Measurements from ENCODE around the gene KLF7. TPM values are rescaled to one million over a fixed set of nuclear protein-coding genes. Genes with fewer than 3 reads are reported as not detected.

KLF7 gene
- total RNA-seq, 1 donor from 2014 or later, result 30.6 TPM

DNA sequence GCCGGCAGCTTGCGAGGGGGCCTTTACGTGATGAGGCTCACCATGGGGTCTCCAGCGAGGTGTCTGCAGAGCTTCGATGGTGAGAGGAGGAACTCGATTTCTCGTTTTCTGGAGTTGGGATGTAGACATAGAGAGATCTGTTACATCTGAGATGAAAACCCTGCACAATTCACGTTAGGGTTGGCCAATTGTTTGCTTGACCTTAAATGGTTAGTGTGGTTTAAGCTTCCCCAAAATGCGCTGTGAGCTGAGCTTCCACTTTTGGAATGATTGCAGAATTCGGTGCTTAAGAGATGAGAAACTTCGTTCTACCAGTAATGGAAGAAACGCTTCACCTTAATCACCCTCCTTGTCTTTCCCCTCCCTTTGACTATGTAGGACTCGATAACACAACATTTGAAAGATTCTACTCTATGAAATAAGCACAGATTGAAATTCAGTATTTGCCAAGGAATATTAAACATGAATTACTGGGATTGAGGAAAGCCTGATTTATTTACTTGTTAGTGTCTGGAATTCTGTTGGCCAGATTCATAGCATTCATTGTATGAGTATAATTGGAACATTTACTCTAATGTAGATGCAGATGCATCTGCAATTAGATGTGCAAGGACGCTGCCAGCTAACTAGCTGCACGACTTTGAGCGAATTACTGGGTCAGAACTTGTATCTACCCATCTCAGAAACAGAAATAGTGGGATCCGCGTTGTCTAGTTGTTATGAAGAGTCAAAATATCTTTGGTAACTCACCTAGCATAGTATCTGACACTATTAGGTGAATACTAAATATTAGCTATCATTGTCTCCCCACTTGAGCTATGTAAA, 1.6 kb upstream of the KLF7 start:
- DNase-seq (ENCODE audit: extremely low read depth, low read depth, low spot score), result no peak

DNA sequence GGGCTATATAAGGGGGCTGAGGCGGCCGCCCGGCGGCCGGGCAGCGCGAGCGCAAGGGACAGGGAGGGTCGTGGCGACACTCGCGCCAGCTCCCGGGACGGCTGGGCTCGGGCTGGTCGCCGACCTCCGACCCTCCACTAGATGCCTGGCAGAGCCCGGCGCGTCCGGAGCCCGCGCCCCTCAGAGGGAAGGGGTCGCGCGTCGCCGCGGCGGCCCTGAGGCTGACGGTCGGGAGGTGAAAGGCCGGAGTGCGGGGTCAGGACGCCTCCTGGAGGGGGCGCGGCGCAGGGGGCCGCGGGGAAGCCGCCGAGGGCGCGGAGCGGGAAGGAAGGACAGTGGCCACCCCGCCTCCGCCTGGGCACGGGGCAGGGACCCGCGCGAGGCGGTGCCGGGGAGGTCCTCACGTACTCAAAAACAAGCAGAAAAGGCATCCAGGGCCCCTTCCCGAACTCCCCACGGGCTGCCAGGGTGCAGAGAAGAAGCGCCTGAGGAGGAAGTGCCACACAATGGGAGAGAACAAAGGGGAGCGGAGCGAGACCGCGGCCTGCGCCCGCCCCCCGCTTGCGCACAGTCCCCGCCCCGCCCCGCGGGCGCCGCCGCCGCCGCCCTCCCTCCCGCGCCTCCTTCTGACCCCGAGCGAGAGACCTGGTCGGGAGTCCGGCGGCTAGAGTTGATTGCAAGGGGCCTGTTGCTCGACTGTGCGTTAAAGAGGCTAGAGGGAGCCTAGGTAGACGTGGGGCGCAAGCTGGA, 776 bp upstream of the KLF7 start:
- DNase-seq (ENCODE audit: extremely low read depth, low read depth, low spot score), result no peak

DNA sequence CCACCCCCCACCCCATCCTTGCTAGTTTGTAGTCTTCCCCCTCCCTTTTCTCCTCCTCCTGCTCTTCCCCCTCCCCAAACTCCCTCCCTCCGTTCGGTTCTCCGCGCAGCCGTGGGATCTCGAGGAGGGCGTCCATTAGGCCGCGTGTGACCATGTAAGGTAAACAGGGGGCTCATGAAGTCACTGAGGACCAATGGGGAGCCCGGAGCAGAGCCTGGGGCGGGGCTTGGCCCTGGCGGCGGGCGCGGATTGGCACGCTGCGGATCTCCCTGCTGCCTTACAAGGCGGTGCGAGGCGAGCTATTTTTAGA, 246 bp upstream of the KLF7 start:
- DNase-seq (ENCODE audit: extremely low read depth, low read depth, low spot score), result peak; percentile 94

DNA sequence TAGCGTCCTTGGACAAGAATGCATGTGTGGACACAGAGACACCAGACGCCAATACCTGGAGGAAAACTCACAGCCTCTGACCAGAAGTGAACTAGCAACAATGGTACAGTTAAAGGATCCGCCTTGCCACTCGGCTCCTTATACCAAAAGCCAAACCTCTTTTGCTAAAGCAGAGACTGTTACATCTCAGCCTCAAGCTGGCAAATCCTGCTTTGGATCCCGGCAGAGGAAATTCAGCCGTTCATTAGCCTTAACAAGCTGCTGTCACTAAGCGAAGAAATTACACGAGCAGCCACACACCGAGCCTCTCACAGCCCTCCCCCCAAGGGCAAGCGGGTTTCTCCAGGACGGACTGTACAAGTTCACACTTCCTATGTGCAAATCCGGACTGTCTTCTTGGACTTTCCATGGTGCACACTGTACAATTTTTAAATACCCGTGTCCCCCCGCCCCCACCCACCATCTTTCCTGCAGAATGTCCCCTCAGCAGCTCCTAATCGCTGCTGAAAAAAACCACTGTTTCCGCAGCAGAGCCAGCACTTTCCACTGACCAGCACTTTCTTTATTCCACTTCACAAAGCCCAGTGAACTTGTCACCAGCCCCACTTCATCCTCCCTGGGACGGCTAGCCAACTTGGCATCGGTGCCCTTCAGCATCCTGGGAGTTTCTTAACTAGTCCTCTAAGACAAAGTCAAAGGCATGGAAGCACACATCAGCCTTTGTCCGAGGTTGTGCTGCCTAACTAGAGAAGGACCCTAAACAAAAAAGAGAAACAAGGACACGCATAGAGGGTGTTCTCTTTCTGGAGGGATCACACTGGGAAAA, 1.5 kb downstream of the KLF7 start:
- no peak for DNase-seq (ENCODE audit: extremely low read depth, low read depth, low spot score)

DNA sequence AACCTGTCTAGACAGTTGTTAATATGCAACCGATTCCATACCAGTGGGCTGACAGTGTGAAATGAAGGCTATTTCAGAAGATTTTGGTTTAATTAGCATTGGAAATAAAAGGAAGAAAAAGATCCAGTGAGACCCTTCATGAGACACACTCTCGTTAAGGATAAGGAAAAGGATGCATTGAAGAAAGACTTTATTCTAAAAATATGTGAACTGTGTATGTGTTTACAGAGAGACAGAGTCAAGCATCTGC, 2.1 kb downstream of the KLF7 start:
- no peak for DNase-seq (ENCODE audit: extremely low read depth, low read depth, low spot score)

DNA sequence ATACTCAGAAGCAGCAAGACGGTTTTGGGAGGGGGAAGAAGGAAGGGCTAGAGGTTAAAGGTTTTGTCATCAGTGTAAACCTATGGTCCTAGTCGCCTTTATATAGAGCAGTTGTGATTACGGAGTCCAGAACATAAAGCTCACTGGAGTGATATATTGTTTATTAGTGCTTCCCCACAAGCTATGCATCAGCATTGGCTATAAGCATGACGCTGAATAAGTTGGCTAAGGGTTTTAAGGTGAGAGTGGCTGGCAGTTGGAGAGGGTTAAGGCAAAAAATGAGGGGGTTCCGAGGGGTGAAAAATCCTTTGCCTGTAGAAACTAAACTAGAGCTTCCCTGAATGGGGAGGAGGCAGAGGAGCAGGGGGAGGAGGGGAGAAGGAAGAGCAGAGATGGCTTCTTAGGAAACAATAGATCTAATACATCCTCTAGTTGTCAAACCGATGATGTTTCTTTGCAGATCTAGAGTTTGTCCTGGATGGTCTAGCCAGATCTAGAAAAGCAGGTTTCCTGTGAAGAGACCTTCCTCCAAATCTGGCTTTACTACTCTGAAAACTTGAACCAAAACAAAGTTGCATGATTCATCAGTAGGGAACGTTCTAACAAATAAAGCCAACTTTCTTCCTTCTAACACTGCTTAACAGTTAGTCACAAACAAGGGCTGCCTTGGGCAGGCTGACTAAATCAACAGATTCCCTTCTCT, 2.5 kb downstream of the KLF7 start:
- peak; percentile 92 for DNase-seq (ENCODE audit: extremely low read depth, low read depth, low spot score)

GRCh38 chr2:207162316-207162715, 3.4 kb downstream of the KLF7 start:
- no peak for DNase-seq (ENCODE audit: extremely low read depth, low read depth, low spot score)

DNA sequence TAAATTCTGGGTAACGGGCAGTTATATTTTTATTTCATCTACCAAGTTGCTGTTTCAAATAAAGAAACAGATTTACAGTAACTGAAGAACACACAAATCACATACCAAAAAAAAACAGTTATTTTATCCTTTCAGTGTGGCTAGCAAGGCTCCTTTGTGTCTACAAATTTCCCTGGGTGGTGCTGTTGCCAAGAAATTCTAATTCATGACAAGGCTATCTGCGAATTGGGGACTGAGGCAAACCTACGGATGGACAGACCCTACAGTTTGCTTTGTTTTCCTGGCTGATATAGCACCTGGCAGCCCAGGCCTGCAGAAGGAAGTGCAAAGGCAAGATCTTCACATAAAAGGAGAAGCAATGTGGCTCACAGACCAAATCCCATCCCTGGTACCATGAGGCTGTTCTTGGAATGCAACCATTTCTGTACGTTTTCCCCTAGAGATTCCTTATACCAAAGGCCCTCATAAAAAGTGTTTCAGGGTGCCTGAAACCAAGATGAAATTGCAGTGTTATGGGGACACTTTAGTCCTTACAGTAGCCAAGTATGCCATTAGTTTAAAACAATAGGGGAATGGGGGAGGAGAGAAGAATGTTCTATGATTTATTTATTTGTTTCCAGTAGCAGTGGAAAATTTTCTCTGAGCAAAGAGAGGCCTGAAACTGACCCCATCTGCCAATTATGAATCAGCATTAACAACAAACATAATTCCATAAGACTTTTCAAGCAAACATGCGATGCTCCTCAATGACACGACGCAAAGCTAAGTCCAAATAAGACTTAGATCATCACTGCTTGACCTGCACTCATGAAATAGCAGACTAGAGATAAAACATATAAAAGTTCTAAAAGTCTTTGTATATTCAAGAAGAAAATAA, 4.3 kb downstream of the KLF7 start:
- peak; percentile 81 for DNase-seq (ENCODE audit: extremely low read depth, low read depth, low spot score)

DNA sequence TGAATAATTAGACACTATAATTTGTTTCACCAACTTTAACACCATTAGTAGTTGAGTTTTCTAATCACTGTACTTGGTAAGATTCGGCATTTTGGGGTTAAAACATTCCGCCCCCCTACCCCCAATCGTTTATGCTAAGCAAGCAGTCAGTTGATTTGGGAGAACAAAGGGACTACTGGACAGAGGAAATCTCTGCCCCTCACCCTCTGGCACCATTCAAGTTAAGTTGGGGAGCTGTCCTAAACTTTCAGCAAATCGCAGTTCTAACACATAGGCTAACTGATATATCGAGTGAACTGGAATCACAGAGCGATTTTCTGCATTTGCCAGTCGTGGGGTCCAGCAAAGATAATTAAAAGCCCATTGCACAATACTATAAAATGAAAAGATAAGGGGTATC, 5.6 kb downstream of the KLF7 start:
- DNase-seq (ENCODE audit: extremely low read depth, low read depth, low spot score), result no peak

- DNase-seq (ENCODE audit: extremely low read depth, low read depth, low spot score), result no peak
Measured at GRCh38 chr2:207159002-207159401, 6.7 kb downstream of the KLF7 start.

GRCh38 chr2:207157731-207158130, 8.0 kb downstream of the KLF7 start:
- DNase-seq (ENCODE audit: extremely low read depth, low read depth, low spot score), result no peak

DNA sequence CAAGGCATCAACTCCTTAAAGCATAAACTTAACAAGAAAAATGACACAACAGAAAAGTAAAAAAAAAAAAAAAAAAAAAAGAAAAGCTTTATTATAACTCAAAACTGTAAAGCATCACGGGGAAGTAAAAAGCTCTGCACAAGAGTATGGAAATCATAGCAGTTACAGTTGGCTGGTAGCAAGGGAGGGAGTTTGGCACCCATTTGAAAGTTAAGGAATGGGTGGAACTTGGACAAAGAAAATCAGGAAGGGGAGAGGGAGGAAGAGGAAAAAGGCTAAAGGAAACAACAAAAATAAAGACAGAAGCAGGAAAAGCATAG, 8.6 kb downstream of the KLF7 start:
- no peak for DNase-seq (ENCODE audit: extremely low read depth, low read depth, low spot score)

GRCh38 chr2:207156451-207157161, 9.1 kb downstream of the KLF7 start:
- no peak for DNase-seq (ENCODE audit: extremely low read depth, low read depth, low spot score)

- DNase-seq (ENCODE audit: extremely low read depth, low read depth, low spot score), result no peak
Measured at GRCh38 chr2:207155516-207156444, 10.0 kb downstream of the KLF7 start.

DNA sequence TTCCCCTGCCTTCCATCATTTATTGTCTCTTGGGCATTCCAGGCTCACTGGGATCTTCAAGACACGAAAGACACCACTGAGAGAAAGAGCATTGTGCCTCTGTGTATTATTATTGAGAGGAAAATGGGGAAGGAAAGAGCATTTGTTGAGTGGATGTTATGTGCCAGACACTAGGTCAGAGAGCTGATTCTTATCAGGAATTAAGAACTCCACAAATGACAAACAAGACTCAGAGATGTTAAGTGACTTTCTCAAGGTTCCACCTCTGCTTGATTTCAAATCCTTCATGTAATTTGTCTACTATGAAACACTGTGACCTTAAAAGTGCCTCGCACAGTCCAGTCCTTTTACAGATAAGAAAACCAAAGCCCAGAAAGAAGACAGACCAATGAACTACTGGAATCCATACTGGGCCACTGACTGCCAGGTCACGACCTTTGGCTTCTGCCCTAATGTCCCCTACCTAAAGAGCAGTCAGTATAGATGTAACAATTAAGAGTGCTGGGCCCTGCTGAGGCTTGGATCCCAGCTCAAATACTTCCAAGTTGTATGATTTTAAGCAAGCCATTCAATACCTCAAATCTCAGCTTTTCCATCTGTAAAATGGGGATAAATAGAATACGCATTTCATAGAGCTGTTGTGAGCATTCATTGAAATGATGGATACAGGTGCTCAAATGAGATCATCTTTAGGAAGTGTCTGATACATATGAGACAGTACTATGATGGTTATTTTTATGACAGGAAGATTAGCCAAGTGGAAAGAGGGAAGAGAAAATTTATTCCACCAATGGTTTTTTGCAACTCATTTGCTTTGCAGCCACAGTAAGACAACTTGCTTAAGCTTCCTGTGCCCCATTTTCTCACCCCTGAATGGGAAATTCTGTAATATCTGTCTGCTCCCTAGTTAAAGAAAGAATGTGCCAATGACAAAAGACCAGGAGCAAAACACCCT, 10.9 kb downstream of the KLF7 start:
- no peak for DNase-seq (ENCODE audit: extremely low read depth, low read depth, low spot score)

DNA sequence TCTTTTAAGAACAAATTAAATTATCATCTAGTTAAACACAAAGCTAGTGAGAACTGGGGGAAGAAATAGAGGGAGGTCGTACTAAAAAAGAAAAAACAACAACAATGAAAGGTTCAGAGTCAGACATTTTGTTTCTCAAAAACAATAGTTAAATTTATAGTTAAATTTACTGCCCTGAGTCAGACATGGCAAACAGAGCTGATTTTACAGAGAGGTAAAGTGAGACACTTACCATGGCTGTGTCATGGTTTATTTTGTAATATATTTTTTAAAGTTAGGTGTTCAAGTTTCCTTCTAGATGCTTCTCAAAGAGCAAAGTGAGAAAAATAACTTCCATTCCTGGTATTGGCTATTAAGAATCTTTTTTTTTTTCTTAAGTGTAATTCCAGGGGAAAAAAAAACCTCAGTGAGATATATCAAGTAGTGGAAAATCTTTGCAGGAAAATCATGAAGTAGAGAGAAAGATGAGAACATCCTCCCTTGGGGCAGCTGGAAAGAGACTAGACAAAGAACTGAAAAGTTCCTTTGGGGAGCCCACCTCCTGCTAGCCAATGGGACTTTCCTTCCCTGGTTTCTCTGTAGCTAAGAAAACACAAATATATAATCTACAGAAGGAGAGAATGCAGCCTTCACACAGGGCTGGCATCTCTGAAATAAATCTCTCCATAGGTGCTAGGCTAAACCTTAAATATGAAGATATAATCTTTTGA, 12.3 kb downstream of the KLF7 start:
- no peak for DNase-seq (ENCODE audit: extremely low read depth, low read depth, low spot score)

GRCh38 chr2:207151048-207151447, 14.7 kb downstream of the KLF7 start:
- no peak for DNase-seq (ENCODE audit: extremely low read depth, low read depth, low spot score)

Measured in glomerular endothelial cell (primary cell).